HepG2 (cell line): ENCODE results near the gene CA14. TPM values are rescaled to one million over a fixed set of nuclear protein-coding genes. Genes with fewer than 3 reads are reported as not detected.

Experiments used
- DMAP1 ChIP-seq: IDR thresholded peaks from 2 replicates; pipeline ENCODE4 v1.6.1; 2016
- FOXJ3 ChIP-seq: sonication (generic); formaldehyde crosslinking; IDR thresholded peaks from 2 replicates; pipeline ENCODE4 v1.4.0; 2020; ENCODE audit warnings: missing genetic modification reagents, mild to moderate bottlenecking, borderline replicate concordance
- GATA4 ChIP-seq: sonication (generic); IDR thresholded peaks from 2 replicates; pipeline ENCODE4 v1.6.1; 2016; ENCODE audit warnings: antibody characterized with exemption, low read depth, borderline replicate concordance
- KDM6A ChIP-seq: IDR thresholded peaks from 2 replicates; pipeline ENCODE4 v1.6.1; 2016; ENCODE audit warnings: low read depth
- KLF13 ChIP-seq: sonication (generic); formaldehyde crosslinking; IDR thresholded peaks from 2 replicates; pipeline ENCODE4 v1.4.0; 2020; ENCODE audit warnings: mild to moderate bottlenecking, missing genetic modification reagents
- MYPOP ChIP-seq: sonication (generic); formaldehyde crosslinking; IDR thresholded peaks from 2 replicates; pipeline ENCODE4 v1.8.1; 2023; ENCODE audit warnings: mild to moderate bottlenecking, moderate library complexity, missing genetic modification reagents
- NAIF1 ChIP-seq: sonication (generic); formaldehyde crosslinking; IDR thresholded peaks from 2 replicates; pipeline ENCODE4 v1.5.0; 2020; ENCODE audit warnings: mild to moderate bottlenecking, missing genetic modification reagents, borderline replicate concordance
- RFXAP ChIP-seq: sonication (generic); formaldehyde crosslinking; IDR thresholded peaks from 2 replicates; pipeline ENCODE4 v1.4.0; 2020; ENCODE audit warnings: missing genetic modification reagents, borderline replicate concordance
- RXRA ChIP-seq: sonication (generic); formaldehyde crosslinking; IDR thresholded peaks from 2 replicates; pipeline ENCODE4 v1.5.1; 2020; ENCODE audit warnings: missing genetic modification reagents
- SIN3A ChIP-seq: IDR thresholded peaks from 2 replicates; pipeline ENCODE4 v1.6.1; 2011; ENCODE audit warnings: low read depth, mild to moderate bottlenecking, control low read depth, low read length, borderline replicate concordance
- SMARCC2 ChIP-seq: fragments of 450-650 bp; IDR thresholded peaks from 2 replicates; pipeline ENCODE4 v1.6.1; 2017; ENCODE audit warnings: antibody characterized with exemption, mild to moderate bottlenecking
- ZBTB33 ChIP-seq: sonication (generic); formaldehyde crosslinking; IDR thresholded peaks from 2 replicates; pipeline ENCODE4 v1.4.0; 2020; ENCODE audit warnings: missing genetic modification reagents
- ZBTB7B ChIP-seq: sonication (generic); formaldehyde crosslinking; IDR thresholded peaks from 2 replicates; pipeline ENCODE4 v1.4.0; 2020; ENCODE audit warnings: missing genetic modification reagents
- ZNF274 ChIP-seq: sonication (generic); formaldehyde crosslinking; IDR thresholded peaks from 2 replicates; pipeline ENCODE4 v1.5.1; 2020; ENCODE audit warnings: mild to moderate bottlenecking, missing genetic modification reagents
- ZNF317 ChIP-seq: sonication (generic); formaldehyde crosslinking; IDR thresholded peaks from 2 replicates; pipeline ENCODE4 v1.5.0; 2020; ENCODE audit warnings: mild to moderate bottlenecking, missing genetic modification reagents
- ZNF773 ChIP-seq: sonication (generic); formaldehyde crosslinking; IDR thresholded peaks from 2 replicates; pipeline ENCODE4 v1.4.0; 2020; ENCODE audit warnings: missing genetic modification reagents, borderline replicate concordance
- polyA plus RNA-seq, 8 experiments: library from polyadenylated mRNA; depleted of rRNA in 3 of 8; stranded (reverse) in 7 of 8; unstranded in 1 of 8; fragments of >200 nt; fragmentation: Illumina TruSeq in 4 of 8; extraction: Trizol in 4 of 8; gene quantifications; 2 replicates each; pipeline versions ENCODE4 v1.2.1 to v1.2.3, GENCODE V29; 2011 to 2016; ENCODE audit warnings: low read depth in 4 of 8, missing spikeins in 1 of 8, mixed read lengths in 1 of 8; ENCODE audit not compliant: insufficient read depth in 1 of 8
- total RNA-seq, 5 experiments: library from RNA; depleted of rRNA; stranded (reverse); fragments of >200 nt; fragmentation: Illumina TruSeq; extraction: Trizol; gene quantifications; 2 replicates each; pipeline ENCODE4 v1.2.3, GENCODE V29; 2016; ENCODE audit warnings: low read depth in 1 of 5
- TF ChIP-seq, protein P1 (sequence below): fragments of 450-650 bp; IDR thresholded peaks from 2 replicates; pipeline ENCODE4 v1.6.1; 2016
- TF ChIP-seq, protein P2 (sequence below): IDR thresholded peaks from 2 replicates; pipeline ENCODE4 v1.6.1; 2016; ENCODE audit warnings: missing biosample characterization, missing genetic modification reagents, low read depth
- TF ChIP-seq, protein P3 (sequence below): sonication (generic); formaldehyde crosslinking; IDR thresholded peaks from 2 replicates; pipeline ENCODE4 v1.9.0; 2022; ENCODE audit warnings: low read depth, missing genetic modification reagents
- TF ChIP-seq, protein P4 (sequence below): sonication (generic); formaldehyde crosslinking; IDR thresholded peaks from 2 replicates; pipeline ENCODE4 v1.8.0; 2022; ENCODE audit warnings: mild to moderate bottlenecking, missing genetic modification reagents; ENCODE audit not compliant: insufficient replicate concordance

The CA14 gene
- total and polyA plus RNA-seq, 2 of the 13 experiments (the other 11 are each of a cell fraction or from before 2014, with no cell fraction given): 2.4 to 8.5 TPM

- TF ChIP-seq ZBTB33: no peak
- TF ChIP-seq, protein P1, sequence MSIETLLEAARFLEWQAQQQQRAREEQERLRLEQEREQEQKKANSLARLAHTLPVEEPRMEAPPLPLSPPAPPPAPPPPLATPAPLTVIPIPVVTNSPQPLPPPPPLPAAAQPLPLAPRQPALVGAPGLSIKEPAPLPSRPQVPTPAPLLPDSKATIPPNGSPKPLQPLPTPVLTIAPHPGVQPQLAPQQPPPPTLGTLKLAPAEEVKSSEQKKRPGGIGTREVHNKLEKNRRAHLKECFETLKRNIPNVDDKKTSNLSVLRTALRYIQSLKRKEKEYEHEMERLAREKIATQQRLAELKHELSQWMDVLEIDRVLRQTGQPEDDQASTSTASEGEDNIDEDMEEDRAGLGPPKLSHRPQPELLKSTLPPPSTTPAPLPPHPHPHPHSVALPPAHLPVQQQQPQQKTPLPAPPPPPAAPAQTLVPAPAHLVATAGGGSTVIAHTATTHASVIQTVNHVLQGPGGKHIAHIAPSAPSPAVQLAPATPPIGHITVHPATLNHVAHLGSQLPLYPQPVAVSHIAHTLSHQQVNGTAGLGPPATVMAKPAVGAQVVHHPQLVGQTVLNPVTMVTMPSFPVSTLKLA: no peak
- TF ChIP-seq FOXJ3 (CRISPR knock-in tag): no peak
- TF ChIP-seq DMAP1 (CRISPR knock-in tag): no peak
- no peak for TF ChIP-seq ZNF773
- peak; percentile 23; the same call in 1 of the 2 replicates for TF ChIP-seq SIN3A
- TF ChIP-seq, protein P2, sequence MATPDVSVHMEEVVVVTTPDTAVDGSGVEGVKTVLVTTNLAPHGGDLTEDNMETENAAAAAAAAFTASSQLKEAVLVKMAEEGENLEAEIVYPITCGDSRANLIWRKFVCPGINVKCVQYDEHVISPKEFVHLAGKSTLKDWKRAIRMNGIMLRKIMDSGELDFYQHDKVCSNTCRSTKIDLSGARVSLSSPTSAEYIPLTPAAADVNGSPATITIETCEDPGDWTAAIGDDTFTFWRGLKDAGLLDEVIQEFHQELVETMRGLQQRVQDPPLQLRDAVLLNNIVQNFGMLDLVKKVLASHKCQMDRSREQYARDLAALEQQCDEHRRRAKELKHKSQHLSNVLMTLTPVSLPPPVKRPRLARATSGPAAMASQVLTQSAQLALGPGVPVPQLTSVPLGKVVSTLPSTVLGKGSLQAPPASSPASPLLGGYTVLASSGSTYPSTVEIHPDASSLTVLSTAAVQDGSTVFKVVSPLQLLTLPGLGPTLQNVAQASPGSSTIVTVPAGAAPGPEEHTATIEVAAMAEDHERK (CRISPR knock-in tag): no peak
- no peak; the same call in 1 of the 2 replicates for TF ChIP-seq NAIF1 (CRISPR knock-in tag)
- no peak for TF ChIP-seq KLF13
- TF ChIP-seq, protein P3, sequence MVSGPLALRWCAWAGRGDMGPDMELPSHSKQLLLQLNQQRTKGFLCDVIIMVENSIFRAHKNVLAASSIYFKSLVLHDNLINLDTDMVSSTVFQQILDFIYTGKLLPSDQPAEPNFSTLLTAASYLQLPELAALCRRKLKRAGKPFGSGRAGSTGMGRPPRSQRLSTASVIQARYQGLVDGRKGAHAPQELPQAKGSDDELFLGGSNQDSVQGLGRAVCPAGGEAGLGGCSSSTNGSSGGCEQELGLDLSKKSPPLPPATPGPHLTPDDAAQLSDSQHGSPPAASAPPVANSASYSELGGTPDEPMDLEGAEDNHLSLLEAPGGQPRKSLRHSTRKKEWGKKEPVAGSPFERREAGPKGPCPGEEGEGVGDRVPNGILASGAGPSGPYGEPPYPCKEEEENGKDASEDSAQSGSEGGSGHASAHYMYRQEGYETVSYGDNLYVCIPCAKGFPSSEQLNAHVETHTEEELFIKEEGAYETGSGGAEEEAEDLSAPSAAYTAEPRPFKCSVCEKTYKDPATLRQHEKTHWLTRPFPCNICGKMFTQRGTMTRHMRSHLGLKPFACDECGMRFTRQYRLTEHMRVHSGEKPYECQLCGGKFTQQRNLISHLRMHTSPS (CRISPR knock-in tag): 0 out of 2 replicates have a peak, but pooled peaks have one; percentile 15
- no peak for TF ChIP-seq SMARCC2
- no peak for TF ChIP-seq RXRA (CRISPR knock-in tag)
- TF ChIP-seq GATA4: no peak
- TF ChIP-seq ZNF317 (CRISPR knock-in tag): no peak
- TF ChIP-seq, protein P4, sequence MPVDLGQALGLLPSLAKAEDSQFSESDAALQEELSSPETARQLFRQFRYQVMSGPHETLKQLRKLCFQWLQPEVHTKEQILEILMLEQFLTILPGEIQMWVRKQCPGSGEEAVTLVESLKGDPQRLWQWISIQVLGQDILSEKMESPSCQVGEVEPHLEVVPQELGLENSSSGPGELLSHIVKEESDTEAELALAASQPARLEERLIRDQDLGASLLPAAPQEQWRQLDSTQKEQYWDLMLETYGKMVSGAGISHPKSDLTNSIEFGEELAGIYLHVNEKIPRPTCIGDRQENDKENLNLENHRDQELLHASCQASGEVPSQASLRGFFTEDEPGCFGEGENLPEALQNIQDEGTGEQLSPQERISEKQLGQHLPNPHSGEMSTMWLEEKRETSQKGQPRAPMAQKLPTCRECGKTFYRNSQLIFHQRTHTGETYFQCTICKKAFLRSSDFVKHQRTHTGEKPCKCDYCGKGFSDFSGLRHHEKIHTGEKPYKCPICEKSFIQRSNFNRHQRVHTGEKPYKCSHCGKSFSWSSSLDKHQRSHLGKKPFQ (CRISPR knock-in tag): no peak
- TF ChIP-seq ZNF274: no peak
- no peak for TF ChIP-seq ZBTB7B (CRISPR knock-in tag)
- no peak for TF ChIP-seq KDM6A (CRISPR knock-in tag)
- TF ChIP-seq RFXAP: no peak
- TF ChIP-seq MYPOP: no peak
Observed at GRCh38 chr1:150259758-150260669, 2.4 kb downstream of the CA14 start (continued).
